ENCODE results near the gene OR6J1.
"Not testable (repeated sequence)": the region's sequence is repeated elsewhere in the genome, so short reads cannot be mapped to it uniquely, and the experiment has no call there.

The OR6J1 gene

DNA sequence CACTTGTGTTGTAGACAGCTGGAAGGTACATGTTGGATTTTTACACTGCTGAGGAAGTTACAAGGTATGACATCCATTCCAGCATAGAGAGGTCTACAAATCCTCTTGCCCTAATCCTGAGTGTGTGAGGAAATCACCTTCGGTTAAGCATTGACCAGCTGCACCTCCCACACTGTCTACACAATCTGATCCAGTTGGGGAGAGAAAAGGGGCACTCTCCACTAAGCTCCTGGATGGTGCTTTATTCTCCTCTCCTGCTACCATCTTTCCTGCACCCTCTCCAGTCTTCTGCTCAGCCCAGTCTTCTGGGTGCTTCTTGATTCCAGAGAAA is at the start of gene OR6J1:
TSS of gene OR6J1 (minus strand) at position 48 of the 331 bp plus-strand sequence. CDS start 9,541 bp downstream, outside the sequence.
- DNase-seq (ENCODE audit: extremely low read depth, low read depth): no peak
- TF ChIP-seq CTCF (IDR thresholded peaks at IDR 0.05; ENCODE audit: low read depth, low read length, missing control alignments): no peak
- no peak within 1 kb of the TSS for H3K4me3 ChIP-seq (replicated peaks; ENCODE audit: low read depth, low read length)

GRCh38 chr14:22692194-22692593 is 48.0 kb upstream of the OR6J1 start:
- H3K4me3 ChIP-seq (replicated peaks; ENCODE audit: low read depth, low read length): no peak overlapping the region
- TF ChIP-seq CTCF (IDR thresholded peaks at IDR 0.05; ENCODE audit: low read depth, low read length, missing control alignments): no peak
- no peak for DNase-seq (ENCODE audit: extremely low read depth, low read depth)

GRCh38 chr14:22691171-22691570 is 47.0 kb upstream of the OR6J1 start:
- DNase-seq (ENCODE audit: extremely low read depth, low read depth): no peak
- no peak for TF ChIP-seq CTCF (IDR thresholded peaks at IDR 0.05; ENCODE audit: low read depth, low read length, missing control alignments)
- H3K4me3 ChIP-seq (replicated peaks; ENCODE audit: low read depth, low read length): no peak overlapping the region

DNA sequence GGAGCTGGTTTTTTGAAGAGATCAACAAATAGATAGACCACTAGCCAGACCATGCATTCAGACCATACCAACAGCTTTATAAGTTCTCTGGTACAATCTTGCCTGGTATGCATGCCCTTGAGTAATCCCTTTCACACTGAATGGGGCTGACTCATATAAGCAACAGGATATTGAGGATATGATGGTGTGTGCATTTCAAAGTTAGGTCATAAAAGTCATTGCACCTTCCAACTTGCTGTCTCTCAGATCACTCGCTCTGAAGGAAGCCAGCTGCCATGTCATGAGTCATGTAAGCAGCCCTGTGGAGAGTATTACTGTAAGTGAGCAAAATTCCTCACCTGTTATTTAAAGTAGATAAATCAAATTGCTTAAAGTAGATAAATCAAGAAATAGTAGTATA is 45.0 kb upstream of the OR6J1 start:
- TF ChIP-seq CTCF (IDR thresholded peaks at IDR 0.05; ENCODE audit: low read depth, low read length, missing control alignments): no peak
- peak; percentile 71 for DNase-seq (ENCODE audit: extremely low read depth, low read depth)
- no peak overlapping the region for H3K4me3 ChIP-seq (replicated peaks; ENCODE audit: low read depth, low read length)

GRCh38 chr14:22687969-22688368 is 43.8 kb upstream of the OR6J1 start:
- not testable (repeated sequence) for H3K4me3 ChIP-seq (replicated peaks; ENCODE audit: low read depth, low read length); DNase-seq (ENCODE audit: extremely low read depth, low read depth)

DNA sequence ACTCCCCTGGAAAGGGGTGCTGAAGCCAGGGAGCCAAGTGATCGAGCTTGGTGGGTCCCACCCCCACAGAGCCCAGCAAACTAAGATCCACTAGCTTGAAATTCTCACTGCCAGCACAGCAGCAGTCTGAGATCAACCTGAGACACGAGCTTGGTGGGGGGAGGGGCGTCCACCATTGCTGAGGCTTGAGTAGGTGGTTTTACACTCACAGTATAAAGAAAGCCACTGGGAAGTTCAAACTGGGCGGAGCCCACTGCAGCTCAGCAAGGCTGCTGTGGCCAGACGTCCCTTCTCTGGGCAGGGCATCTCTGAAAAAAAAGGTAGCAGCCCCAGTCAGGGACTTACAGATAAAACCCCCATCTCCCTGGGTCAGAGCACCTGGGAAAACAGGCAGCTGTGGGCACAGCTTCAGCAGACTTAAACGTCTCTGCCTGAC is 42.0 kb upstream of the OR6J1 start:
- H3K4me3 ChIP-seq (replicated peaks; ENCODE audit: low read depth, low read length); DNase-seq (ENCODE audit: extremely low read depth, low read depth): not testable (repeated sequence)

DNA sequence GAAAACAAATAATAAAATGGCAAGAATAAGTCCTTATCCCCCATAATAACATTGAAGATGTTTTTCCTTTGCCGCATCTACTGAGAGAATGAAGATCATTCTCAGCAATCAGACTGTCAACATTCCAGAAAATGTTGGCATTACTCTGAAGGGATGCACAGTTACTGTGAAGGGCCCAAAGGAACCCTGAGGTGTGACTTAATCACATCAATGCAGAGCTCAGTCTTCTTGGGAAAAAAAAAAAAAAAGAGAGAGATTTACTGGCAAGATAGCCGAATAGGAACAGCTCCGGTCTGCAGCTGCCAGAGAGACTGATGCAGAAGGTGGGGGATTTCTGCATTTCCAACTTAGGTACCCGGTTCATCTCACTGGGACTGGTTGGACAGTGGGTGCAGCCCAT is 41.3 kb upstream of the OR6J1 start:
- TF ChIP-seq CTCF (IDR thresholded peaks at IDR 0.05; ENCODE audit: low read depth, low read length, missing control alignments): no peak
- no peak for DNase-seq (ENCODE audit: extremely low read depth, low read depth)
- no peak overlapping the region for H3K4me3 ChIP-seq (replicated peaks; ENCODE audit: low read depth, low read length)

- not testable (repeated sequence) for DNase-seq (ENCODE audit: extremely low read depth, low read depth); H3K4me3 ChIP-seq (replicated peaks; ENCODE audit: low read depth, low read length)
These were observed 39.3 kb upstream of the OR6J1 start for GRCh38 chr14:22683428-22683827.

DNA sequence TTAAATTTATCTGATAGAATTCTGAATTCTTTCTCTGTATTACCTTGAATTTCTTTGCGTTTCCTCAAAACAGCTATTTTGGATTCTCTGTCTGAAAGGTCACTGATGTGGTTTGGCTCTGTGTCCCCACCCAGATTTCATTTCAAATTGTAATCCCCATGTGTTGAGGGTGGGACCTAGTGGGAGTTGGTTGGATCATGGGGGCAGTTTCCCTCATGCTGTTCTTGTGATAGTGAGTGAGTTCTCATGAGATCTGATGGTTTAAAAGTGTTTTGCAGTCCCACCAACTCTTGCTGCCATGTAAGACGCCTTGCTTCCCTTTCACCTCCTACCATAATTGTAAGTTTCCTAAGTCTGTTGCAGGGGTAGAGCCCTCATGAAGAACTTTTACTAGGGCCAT is 34.1 kb upstream of the OR6J1 start:
- no peak overlapping the region for H3K4me3 ChIP-seq (replicated peaks; ENCODE audit: low read depth, low read length)
- DNase-seq (ENCODE audit: extremely low read depth, low read depth): no peak
- no peak for TF ChIP-seq CTCF (IDR thresholded peaks at IDR 0.05; ENCODE audit: low read depth, low read length, missing control alignments)

DNA sequence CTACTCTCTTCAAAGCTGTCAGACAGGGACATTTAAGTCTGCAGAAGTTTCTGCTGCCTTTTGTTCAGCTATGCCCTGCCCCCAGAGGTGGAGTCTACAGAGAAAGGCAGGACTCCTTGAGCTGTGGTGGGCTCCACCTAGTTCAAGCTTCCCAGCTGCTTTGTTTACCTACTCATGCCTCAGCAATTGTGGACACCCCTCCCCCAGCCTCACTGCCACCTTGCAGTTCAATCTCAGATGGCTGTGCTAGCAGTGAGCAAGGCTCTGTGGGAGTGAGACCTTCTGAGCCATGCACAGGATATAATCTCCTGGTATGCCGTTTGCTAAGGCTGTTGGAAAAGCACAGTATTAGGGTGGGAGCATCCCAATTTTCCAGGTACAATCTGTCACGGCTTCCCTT is 33.4 kb upstream of the OR6J1 start:
- not testable (repeated sequence) for DNase-seq (ENCODE audit: extremely low read depth, low read depth); H3K4me3 ChIP-seq (replicated peaks; ENCODE audit: low read depth, low read length)

Data from HFF-Myc (cell line).